Activated CD4-positive, alpha-beta T cell treated with anti-CD3 and anti-CD28 coated beads, Interleukin-2, amount 50 U/mL, for 1 hour (primary cell): ENCODE measurements around the gene FGR.

ENCODE experiments used
- DNase-seq: peaks from one replicate; pipeline ENCODE4 v3.0.0-alpha.2; 2020

The FGR gene

GRCh38 chr1:27583479-27583878, 51.5 kb downstream of the FGR start:
- no peak for DNase-seq

GRCh38 chr1:27581823-27582243, 53.2 kb downstream of the FGR start:
- no peak for DNase-seq

GRCh38 chr1:27577504-27578188, 57.3 kb downstream of the FGR start:
- no peak for DNase-seq

- DNase-seq, result no peak
These were observed 58.2 kb downstream of the FGR start for GRCh38 chr1:27576806-27577227.

- no peak for DNase-seq
These were observed 59.1 kb downstream of the FGR start for GRCh38 chr1:27575840-27576331.

- DNase-seq, result no peak
These were observed 59.8 kb downstream of the FGR start for GRCh38 chr1:27574871-27575831.

- no peak for DNase-seq
These were observed 60.8 kb downstream of the FGR start for GRCh38 chr1:27574001-27574781.

- DNase-seq, result no peak
These were observed 62.1 kb downstream of the FGR start for GRCh38 chr1:27572679-27573426.

- no peak for DNase-seq
These were observed 62.8 kb downstream of the FGR start for GRCh38 chr1:27572019-27572678.

- no peak for DNase-seq
These were observed 63.5 kb downstream of the FGR start for GRCh38 chr1:27571439-27572018.

- no peak for DNase-seq
These were observed 64.2 kb downstream of the FGR start for GRCh38 chr1:27570784-27571183.

- DNase-seq, result no peak
These were observed 64.6 kb downstream of the FGR start for GRCh38 chr1:27570356-27570755.

GRCh38 chr1:27569506-27570291, 65.3 kb downstream of the FGR start:
- no peak for DNase-seq

- DNase-seq, result no peak
These were observed 65.9 kb downstream of the FGR start for GRCh38 chr1:27569088-27569460.

- DNase-seq, result peak; percentile 91
These were observed 66.5 kb downstream of the FGR start for GRCh38 chr1:27568300-27569087.

GRCh38 chr1:27567971-27568299, 67.0 kb downstream of the FGR start:
- no peak for DNase-seq

GRCh38 chr1:27567146-27567526, 67.8 kb downstream of the FGR start:
- no peak for DNase-seq

GRCh38 chr1:27566462-27567145, 68.4 kb downstream of the FGR start:
- no peak for DNase-seq
